GM21528 (cell line): ENCODE data around the gene CMIP.
"Not testable (repeated sequence)": the region's sequence is repeated elsewhere in the genome, so short reads cannot be mapped to it uniquely, and the experiment has no call there.

Experiments
- ATAC-seq: cut with Tn5 transposase; IDR thresholded peaks from one replicate; pipeline ENCODE4 v1.9.1; 2021; ENCODE audit warnings: mild to moderate bottlenecking, moderate library complexity; ENCODE audit not compliant: unreplicated experiment, low FRiP score

Gene CMIP

GRCh38 chr16:81718637-81719036 is 274.0 kb downstream of the CMIP start:
- no peak for ATAC-seq

GRCh38 chr16:81719993-81720392 is 275.4 kb downstream of the CMIP start:
- ATAC-seq = no peak

GRCh38 chr16:81720973-81721906 is 276.6 kb downstream of the CMIP start:
- no peak for ATAC-seq

- no peak for ATAC-seq
Observed at GRCh38 chr16:81723098-81723723, 278.6 kb downstream of the CMIP start.

- ATAC-seq = no peak
Observed at GRCh38 chr16:81728435-81728834, 283.8 kb downstream of the CMIP start.

DNA sequence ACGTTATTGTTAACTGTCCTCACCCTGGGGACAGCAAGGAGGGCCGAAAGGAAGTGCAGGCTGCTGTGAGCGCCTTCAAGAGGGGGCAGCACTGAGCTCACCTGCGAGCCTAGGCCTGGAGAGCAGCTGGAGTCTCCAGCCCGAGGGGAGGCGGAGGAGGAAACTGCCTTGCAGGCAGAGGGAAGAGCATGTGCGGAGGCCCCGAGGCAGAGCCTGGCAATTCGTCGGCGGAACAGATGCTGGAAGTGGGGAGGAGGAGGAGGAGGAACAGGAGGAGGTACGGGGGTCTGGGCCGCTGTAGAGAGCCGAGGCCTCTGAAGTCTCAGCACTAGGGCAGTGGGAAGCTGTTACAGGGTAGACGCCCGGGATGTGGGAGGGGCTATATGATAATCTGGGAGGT is 284.8 kb downstream of the CMIP start:
- ATAC-seq = no peak

DNA sequence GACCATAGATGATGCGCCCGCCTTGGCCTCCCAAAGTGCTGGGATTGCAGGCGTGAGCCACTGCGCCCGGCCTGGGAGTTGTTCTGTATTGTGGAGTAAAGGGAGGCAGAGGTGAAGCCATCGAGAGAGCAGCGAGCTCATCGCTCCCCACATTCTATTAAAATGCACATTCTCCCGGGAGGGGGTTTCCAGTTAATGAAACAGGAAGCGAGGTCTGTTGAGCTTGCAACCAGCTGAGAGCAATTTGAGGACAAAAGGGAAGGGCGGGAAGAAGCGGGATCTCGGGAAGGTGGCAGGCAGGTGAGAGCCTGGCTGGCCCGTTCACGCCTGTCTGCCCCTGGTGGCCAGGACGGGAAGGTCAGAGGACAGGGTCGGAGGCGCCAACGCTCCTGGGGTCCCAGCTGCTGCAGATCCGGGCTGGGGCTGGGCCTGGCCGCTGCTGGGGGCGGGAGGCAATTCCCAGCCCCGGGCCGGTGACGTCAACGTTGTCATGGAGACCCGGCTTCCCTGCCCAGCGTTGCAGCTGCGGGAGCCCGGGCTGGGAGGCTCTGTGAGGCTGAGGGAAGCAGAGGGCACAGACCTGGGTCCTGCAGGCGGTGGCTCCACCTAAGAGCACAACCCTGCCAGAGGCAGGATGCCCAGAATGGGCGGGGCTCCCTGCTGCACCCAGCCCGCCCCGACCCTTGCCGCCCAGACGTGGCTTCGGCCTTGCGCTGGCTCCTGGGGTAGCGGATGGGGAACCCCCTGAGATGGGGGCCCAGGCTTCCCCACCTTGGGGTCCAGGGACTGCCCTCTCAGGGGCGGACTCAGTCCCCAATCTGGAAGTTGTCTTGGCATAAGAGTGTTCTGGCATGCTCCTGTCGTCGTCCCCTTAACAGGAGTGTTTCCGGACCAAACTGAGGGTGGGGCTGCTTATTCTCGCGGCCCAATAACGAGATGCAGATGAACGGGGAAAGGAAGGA is 285.8 kb downstream of the CMIP start:
- ATAC-seq = peak; percentile 77

- ATAC-seq = no peak
Observed at GRCh38 chr16:81731649-81732048, 287.0 kb downstream of the CMIP start.

GRCh38 chr16:81732699-81733098 is 288.1 kb downstream of the CMIP start:
- ATAC-seq = no peak

GRCh38 chr16:81733295-81733694 is 288.7 kb downstream of the CMIP start:
- no peak for ATAC-seq

DNA sequence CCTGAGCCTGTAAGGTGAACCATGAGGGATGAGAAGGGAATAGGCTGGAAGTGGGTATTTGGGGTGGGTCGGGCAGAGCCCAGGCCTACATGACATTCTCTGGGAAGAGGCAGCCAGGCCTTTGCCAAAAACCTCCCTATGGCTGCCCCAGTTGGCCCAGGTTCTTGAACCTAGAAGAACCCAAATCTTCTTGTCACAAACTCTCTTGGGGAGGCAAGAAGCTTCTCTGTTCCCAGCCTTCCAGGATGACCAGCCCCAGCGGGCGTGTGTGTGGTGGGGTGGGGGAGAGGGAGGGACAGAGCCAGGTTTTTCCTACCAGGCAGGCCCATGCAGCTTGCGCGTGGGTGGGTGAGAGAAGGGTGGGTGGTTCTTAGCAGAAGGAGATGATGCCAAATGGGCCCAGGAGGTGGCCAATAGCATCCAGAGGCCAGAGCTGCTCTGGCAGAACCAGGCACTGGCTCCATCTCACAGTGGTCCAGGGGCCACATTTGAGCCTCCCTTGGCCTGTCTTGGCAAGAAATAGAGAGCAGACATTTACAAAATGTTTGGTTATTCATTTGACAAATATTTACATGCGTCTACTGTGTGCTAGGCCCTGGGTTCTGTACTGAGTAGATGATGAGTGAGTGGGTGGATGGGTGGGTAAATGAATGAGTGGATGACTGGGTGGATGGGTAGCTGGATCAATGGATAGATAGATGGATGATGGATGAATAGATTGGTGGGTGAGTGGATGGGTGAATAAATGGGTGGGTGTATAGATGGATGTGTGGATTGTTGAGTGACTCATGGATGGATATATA is 290.2 kb downstream of the CMIP start:
- no peak for ATAC-seq

DNA sequence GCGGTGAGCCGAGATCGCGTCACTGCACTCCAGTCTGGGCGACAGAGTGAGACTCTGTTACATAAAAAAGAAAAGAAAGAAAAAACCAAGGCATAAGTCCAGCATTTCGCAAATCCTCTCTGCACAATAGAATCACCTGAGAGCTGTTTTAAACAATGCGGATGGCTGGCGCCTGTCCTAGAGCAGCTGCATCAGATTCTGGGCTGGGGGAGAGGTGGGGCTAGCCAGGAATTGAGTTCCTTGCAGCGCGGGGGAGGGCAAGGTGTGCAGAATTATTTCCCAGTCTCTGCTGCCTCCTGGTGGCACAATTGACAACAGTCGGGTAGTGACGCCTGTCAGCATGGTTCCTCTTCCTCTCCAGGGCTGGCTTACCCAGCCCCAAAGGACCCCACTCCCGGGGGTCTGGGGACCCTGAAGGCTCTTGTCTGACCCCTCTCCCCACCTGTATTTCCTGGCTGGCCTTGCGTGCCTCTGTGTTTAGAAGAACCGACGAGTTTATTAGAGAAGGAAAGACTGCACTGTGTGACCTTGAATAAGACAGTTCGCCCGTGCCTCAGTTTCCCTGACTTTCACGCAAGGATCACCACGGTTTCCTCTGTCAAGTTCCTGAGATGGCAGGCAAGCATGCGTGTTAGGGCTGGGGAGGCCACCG is 293.4 kb downstream of the CMIP start:
- ATAC-seq = peak; percentile 56

- ATAC-seq = peak; percentile 33
Observed at GRCh38 chr16:81738783-81739496, 294.3 kb downstream of the CMIP start.

- ATAC-seq = no peak
Observed at GRCh38 chr16:81739503-81739902, 294.9 kb downstream of the CMIP start.

DNA sequence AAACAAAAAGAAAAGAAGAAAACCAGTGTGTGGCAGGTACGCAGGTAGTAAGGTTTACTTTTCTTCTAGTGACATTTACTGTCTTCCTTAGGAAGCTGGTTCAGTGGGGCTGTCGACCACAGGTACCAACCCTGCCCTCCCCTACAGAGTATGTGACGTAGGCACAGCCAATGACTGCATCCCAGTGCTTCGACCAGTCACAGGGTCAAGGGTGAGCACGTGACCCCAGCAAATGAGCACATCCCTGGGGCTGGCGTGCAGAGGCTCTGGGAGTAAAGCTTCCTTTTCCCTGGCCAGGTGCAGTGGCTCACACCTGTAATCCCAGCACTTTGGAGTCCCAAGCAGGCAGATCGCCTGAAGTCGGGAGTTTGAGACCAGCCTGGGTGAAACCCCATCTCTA is 295.6 kb downstream of the CMIP start:
- peak; percentile 56 for ATAC-seq

- not testable (repeated sequence) for ATAC-seq
Observed at GRCh38 chr16:81741430-81741770, 296.8 kb downstream of the CMIP start.

GRCh38 chr16:81744385-81744784 is 299.8 kb downstream of the CMIP start:
- no peak for ATAC-seq

- no peak for ATAC-seq
Observed at GRCh38 chr16:81744911-81745310, 300.3 kb downstream of the CMIP start.
